Erythroblast (primary cell): ENCODE measurements around the gene ADPRM.
"Not testable (repeated sequence)": the region's sequence is repeated elsewhere in the genome, so short reads cannot be mapped to it uniquely, and the experiment has no call there.

Experiments used
- GATA1 ChIP-seq: IDR thresholded peaks from 2 replicates; pipeline ENCODE4 v1.6.1; 2011; ENCODE audit warnings: low read depth, mild to moderate bottlenecking, control low read depth, low read length, moderate library complexity
- POLR2A ChIP-seq: IDR thresholded peaks from 2 replicates; pipeline ENCODE4 v1.6.1; 2011; ENCODE audit warnings: mild to moderate bottlenecking, low read length

DNA sequence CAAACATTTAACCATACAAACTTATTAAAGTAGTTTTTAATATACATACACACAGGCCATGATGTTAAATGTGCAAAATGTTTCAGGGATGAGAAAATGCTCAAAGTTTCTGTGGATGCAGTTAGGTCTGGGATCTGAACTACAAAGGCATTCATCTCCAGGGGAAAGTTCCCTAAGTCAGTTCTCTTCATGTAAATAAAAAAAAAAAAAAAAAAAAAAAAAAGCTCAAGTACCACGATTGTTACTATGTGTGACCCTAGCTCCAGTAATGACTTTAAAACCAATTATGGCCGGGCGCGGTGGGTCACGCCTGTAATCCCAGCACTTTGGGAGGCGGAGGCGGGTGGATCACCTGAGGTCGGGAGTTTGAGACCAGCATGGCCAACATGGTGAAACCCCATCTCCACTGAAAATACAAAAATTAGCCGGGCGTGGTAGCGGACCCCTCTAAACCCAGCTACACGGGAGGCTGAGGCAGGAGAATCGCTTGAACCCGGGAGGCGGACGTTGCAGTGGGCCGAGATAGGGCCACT, 1.5 kb upstream of the ADPRM start:
- not testable (repeated sequence) for TF ChIP-seq POLR2A, GATA1
